ENCODE results near the gene CCDC12.

The CCDC12 gene

DNA sequence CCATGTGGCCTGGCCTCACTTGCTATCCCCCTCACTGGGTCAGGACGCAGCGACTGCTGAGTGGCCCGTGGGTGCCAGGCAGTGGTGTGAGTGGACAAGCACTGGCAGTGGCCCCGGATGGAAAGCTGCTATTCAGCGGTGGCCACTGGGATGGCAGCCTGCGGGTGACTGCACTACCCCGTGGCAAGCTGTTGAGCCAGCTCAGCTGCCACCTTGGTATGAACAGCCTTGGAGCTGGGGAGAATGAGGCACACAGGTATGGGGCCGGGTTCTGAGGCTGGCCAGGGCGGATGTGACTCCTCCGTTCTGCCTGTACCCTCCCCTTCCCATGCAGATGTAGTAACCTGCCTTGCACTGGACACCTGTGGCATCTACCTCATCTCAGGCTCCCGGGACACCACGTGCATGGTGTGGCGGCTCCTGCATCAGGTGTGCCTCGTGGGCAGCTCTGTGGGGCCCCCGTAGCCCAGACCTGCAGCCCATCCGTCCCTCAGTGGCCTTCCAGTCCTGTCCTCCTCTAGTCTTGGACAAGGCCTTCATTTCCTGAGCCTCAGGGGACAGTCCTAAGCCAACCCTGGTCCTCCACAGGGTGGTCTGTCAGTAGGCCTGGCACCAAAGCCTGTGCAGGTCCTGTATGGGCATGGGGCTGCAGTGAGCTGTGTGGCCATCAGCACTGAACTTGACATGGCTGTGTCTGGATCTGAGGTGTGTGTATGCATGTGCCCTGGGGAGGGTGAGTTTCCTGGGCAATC, 31.1 kb upstream of the CCDC12 start:
- no peak for DNase-seq (ENCODE audit: low read depth in 3 of 3)

DNA sequence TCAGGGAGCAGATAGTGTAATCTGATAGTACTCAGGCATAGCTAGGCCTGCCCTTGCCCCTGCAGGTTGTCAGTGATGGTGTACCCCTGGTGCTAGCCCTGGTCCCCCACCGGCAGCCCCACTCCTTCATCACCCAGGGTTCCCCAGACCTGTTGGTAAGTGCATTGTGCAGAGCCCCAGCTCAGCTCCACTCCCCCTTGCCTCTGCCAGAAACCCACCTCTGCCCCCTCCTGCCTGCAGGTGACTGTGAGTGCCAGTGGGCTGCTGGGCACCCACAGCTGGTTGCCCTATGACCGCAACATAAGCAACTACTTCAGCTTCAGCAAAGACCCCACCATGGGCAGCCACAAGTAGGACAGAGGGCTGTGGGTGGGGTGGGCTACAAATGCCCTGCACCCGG, 30.5 kb upstream of the CCDC12 start:
- DNase-seq (ENCODE audit: low read depth in 3 of 3), result no peak

DNA sequence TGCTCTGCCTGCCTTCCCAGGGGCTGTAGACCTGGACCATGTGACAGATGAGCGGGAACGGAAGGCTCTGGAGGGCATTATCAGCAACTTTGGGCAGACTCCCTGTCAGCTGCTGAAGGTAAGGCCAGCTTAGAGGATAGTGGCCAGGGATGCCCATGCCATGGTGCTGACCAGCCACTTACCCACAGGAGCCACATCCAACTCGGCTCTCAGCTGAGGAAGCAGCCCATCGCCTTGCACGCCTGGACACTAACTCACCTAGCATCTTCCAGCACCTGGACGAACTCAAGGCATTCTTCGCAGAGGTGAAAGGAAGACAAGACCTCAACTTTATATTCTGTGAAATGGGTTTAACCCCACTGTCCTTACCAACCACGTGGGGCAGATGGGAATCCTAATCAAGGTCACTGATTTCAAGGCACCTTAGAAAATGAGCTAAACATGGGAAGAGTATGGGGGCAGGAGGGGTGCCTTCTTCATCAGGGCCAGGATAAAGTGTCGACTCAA, 29.7 kb upstream of the CCDC12 start:
- no peak for DNase-seq (ENCODE audit: low read depth in 3 of 3)

DNA sequence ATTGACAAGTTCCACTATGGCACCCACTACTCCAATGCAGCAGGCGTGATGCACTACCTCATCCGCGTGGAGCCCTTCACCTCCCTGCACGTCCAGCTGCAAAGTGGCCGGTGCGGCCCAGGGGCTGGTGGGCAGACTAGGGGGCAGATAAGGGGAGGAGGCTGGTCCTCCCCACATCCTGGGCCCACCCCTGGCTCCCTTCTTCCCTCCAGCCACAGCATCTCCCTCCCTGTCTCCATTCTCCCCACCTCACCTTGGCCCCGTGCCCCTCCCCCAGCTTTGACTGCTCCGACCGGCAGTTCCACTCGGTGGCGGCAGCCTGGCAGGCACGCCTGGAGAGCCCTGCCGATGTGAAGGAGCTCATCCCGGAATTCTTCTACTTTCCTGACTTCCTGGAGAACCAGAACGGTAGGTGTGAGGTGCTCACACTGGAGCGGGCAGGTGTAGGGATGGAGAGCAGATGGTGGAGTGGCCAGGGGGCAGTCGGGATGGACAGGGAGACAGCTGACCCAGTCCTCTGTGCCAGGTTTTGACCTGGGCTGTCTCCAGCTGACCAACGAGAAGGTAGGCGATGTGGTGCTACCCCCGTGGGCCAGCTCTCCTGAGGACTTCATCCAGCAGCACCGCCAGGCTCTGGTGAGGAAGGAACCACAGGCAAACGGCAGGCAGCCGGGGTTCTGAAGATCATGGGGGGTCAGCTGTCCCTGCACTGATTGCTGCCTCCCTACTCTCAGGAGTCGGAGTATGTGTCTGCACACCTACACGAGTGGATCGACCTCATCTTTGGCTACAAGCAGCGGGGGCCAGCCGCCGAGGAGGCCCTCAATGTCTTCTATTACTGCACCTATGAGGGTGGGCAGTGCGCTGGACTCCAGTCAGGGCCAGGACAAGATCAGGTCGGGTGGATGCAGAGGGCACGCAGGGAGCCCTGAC, 28.9 kb upstream of the CCDC12 start:
- DNase-seq (ENCODE audit: low read depth in 3 of 3), result no peak

DNA sequence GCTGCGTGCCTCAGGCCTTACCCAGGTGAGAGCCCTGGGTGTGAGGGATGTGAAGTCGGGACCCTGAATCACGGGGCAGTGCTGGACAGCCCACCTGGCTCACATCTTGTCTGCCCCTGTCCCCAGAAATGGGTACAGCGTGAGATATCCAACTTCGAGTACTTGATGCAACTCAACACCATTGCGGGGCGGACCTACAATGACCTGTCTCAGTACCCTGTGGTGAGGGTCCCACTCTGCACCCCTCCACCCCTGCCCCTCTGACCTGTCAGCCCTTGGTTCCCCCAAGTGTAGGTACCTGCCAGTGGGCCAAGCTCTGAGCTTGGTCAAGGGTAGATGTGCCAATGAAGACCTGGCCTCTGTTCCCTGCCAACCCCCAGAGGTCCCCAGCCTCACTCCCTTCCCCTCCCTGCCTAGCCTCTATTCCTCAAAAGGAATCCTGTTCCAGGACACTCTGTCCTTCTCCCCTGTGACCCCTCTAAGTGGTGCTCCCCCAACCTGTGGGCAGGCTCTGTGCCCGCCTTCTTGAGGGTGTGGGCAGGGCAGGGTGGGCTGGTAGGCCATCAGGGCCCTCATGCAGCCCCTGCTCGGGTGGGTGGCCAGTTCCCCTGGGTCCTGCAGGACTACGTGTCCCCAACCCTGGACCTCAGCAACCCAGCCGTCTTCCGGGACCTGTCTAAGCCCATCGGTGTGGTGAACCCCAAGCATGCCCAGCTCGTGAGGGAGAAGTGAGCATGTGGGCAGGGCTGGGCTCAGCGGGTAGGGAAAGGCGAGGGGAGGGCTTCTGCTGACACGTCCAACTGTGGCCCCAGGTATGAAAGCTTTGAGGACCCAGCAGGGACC, 28.0 kb upstream of the CCDC12 start:
- DNase-seq (ENCODE audit: low read depth in 3 of 3), result no peak

DNA sequence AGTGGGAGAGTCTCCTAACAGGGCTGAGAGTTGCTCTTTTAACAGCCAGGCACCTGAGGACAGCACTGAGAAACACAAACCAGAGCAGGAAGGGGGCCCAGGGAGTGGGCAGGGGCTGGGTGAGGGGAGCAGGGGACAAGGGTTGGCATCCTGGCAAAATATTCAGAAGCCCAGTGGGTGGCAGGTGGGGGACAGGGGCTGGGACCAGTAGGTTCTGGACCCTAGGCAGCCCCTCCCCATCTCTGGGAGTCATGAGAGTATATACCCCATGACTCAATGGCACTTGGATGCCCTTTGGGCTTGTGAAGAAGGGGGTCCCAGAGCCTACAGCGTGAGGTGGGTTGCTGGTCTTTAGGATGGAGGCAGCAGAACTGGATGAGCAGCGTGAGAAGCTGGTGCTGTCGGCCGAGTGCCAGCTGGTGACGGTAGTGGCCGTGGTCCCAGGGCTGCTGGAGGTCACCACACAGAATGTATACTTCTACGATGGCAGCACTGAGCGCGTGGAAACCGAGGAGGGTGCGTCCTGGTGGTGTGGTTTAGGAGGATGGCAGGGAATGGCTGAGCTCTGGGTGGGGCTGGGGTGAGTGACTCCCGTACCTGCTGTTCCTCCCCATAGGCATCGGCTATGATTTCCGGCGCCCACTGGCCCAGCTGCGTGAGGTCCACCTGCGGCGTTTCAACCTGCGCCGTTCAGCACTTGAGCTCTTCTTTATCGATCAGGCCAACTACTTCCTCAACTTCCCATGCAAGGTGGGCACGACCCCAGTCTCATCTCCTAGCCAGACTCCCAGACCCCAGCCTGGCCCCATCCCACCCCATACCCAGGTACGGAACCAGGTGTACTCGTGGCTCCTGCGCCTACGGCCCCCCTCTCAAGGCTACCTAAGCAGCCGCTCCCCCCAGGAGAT, 27.2 kb upstream of the CCDC12 start:
- no peak for DNase-seq (ENCODE audit: low read depth in 3 of 3)

DNA sequence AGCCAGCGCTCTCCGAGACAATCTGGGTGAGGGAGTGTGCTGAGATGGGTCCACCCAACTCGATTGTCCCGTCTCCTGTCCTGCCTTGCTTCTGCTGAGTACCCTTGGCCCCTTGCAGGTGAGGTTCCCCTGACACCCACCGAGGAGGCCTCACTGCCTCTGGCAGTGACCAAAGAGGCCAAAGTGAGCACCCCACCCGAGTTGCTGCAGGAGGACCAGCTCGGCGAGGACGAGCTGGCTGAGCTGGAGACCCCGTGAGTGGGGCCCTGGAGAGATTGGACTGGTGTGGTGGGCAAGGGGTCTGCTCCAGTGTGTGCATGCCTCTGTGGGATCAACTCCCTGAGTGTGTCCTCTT, 26.5 kb upstream of the CCDC12 start:
- DNase-seq (ENCODE audit: low read depth in 3 of 3), result no peak

DNA sequence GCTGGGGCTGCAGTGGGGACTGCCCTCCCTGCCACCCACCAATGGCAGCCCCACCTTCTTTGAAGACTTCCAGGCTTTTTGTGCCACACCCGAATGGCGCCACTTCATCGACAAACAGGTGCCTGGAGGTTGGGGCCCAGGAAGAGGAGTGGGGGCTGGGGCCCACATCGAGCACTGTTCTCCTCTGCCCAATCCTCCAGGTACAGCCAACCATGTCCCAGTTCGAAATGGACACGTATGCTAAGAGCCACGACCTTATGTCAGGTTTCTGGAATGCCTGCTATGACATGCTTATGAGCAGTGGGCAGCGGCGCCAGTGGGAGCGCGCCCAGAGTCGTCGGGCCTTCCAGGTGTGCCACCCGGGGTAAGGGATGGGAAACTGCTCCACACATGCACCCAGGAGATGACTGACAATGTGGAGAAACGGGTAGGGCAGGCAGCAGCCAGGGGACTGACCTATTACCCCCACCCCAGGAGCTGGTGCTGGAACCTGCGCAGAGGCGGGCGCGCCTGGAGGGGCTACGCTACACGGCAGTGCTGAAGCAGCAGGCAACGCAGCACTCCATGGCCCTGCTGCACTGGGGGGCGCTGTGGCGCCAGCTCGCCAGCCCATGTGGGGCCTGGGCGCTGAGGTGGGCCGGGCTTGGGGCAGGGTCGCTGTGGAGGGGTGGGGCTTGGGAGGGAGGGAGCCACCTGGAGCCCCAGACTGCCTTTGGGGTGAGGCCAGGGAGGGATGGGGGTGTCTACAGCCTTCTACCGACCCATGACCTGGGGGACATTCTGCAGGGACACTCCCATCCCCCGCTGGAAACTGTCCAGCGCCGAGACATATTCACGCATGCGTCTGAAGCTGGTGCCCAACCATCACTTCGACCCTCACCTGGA, 25.9 kb upstream of the CCDC12 start:
- no peak for DNase-seq (ENCODE audit: low read depth in 3 of 3)

- DNase-seq (ENCODE audit: low read depth in 3 of 3), result no peak
Measured at GRCh38 chr3:47001731-47002170, 25.2 kb upstream of the CCDC12 start.

DNA sequence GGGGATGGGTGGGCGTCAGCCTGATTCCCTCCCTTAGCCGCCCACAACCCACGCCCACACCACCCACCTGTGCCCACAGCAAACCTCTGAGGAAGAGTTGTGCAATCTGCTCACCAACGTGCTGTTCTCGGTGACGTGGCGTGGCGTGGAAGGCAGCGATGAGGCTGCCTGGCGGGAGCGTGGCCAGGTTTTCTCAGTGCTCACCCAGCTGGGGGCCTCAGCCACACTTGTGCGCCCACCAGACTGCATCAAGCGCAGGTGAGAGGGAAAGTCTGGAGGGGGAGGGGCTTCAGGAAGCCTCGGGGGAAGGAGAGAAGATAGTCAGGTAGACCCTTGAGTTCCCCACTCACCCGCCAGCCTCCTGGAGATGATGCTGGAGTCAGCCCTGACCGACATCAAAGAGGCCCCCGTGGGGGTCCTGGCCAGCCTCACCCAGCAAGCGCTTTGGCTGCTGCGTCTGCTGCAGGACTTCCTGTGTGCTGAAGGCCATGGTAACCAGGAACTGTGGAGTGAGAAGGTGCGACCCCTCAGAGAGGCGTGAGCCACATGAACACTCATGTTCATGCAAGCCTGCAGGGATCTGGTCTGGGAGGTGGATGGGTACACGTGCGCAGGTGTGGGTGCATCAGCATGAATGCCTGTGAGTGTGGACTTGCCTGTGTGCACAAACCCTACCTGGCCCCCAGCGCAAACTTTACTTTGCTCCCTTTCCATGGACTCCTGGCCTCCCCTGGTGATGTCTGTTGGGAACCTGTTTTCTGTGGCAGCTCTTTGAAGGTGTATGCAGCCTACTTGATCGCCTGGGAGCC, 24.6 kb upstream of the CCDC12 start:
- no peak for DNase-seq (ENCODE audit: low read depth in 3 of 3)

DNA sequence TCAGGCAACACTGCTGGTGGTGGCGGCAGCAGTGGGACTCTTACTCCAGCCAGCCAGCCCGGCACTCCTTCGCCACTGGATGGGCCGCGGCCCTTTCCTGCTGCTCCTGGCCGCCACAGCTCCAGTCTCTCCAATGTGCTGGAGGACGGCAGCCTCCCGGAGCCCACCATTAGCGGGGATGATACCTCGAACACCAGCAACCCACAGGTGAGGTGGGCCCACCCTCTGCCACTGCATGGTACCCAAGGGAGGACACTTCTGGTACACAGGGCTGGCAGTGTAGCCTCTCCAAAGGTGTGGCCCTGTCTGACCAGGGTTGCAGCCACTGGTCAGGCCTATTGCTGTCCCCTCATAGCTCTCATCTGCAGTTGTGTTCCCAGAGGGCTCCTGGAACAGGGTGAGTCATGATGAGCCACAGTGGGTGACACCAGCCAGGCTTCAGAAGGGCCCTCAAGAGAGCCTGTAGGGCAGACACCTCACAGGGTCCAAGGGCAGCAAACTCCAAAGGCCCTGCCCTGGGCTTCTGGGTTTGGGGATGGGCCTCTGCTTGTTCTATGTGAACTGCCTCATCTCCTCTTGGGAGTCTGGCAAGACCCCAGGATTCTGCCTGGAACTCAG, 23.8 kb upstream of the CCDC12 start:
- DNase-seq (ENCODE audit: low read depth in 3 of 3), result no peak

DNA sequence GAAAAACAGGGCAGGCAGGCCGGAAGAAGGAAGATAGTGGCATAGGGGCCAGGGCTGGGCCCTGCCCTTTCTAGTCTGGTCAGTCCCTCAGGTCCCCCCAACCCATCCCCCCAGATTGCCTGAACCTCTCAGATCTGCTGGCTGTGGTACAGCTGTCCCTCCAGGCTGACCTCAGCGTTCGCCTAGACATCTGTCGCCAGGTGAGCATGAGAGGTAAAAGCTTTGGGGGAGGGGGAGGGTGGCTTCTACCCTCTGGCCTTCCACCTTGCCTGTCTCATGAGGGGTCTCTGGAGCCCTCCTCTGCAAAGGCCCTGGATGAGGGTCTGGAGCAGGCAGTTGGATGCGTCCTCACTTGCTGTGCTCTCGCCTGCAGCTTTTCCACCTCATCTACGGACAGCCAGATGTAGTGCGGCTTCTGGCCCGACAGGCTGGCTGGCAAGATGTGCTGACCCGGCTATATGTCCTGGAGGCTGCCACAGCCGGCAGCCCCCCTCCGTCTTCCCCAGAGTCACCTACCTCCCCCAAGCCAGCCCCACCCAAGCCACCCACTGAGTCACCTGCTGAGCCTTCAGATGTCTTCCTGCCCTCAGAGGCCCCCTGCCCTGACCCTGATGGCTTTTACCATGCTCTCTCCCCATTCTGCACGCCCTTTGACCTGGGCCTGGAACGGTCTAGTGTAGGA, 23.1 kb upstream of the CCDC12 start:
- no peak for DNase-seq (ENCODE audit: low read depth in 3 of 3)

DNA sequence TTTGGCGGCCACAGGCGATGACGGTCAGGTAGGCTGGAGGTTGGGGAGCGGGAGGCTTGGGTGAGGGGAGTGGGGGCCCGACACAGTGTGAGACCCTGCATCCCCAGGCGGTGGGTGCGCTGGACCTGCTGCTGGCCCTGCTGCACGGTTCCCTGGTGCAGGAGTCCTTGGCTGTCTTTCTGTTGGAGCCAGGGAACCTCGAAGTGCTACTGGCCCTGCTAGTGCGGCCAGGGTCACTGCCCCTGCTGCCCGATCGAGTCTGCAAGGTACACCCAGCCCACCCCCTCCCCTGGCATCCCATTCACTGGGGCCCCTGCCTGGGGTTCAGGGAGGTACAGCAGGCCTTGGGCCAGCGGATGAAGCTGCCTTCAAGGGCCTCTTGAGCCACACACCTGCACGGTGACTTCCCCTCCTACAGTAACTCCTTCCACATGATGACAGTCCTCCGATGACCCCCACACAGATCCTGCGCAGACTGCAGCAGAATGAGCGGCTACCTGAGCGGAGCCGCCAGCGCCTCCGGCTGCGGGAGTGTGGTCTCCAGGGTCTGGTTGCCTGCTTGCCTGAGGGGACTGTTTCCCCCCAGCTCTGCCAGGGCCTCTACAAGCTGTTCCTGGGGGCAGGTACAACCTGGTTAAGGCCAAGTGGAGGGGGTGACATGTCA, 22.4 kb upstream of the CCDC12 start:
- no peak for DNase-seq (ENCODE audit: low read depth in 3 of 3)

DNA sequence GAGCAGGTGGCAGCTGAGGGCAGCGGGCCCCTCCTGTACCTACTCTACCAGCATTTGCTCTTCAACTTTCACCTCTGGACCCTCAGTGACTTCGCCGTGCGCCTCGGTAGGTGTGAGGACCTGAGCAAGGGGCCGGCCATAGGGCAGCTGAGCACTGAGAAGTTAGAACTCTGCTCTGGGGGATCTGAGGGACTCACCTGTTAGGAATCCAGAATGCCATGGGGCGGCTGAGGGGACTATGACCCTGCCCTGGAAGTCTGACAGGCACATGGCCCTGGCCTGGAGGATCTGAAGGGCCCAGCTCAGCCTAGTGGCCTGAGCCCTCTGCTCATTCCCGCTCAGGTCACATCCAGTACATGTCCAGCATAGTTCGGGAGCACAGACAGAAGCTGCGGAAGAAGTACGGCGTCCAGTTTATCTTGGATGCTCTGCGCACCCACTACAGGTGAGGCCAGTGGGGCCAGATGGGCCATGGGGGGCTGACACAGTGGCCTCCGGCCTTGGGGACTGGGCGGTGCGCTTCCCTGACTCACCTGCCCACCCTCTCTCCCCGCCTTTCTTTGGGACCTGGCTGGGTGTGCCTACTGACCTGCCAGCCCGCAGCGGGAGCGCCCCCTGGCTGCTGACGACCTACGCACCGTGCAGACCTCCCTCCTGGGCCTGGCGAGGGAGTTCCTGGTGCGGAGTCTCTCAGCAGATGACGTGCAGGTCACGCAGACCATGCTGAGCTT, 21.7 kb upstream of the CCDC12 start:
- peak; percentile 56 to 62 (median 59) for DNase-seq (ENCODE audit: low read depth in 3 of 3)

GRCh38 chr3:46997453-46998091, 21.0 kb upstream of the CCDC12 start:
- no peak for DNase-seq (ENCODE audit: low read depth in 3 of 3)

All from stimulated activated CD4-positive, alpha-beta T cell treated with anti-CD3 and anti-CD28 coated beads, TNF-alpha, amount 100 ng/mL, for 4 hours (primary cell).